ENCODE measurements around the gene RYR2. TPM values are rescaled to one million over a fixed set of nuclear protein-coding genes. Genes with fewer than 3 reads are reported as not detected.

The RYR2 gene
- total and polyA plus RNA-seq, 9 donors: 2.3 to 4.7 (median 3.3) TPM

DNA sequence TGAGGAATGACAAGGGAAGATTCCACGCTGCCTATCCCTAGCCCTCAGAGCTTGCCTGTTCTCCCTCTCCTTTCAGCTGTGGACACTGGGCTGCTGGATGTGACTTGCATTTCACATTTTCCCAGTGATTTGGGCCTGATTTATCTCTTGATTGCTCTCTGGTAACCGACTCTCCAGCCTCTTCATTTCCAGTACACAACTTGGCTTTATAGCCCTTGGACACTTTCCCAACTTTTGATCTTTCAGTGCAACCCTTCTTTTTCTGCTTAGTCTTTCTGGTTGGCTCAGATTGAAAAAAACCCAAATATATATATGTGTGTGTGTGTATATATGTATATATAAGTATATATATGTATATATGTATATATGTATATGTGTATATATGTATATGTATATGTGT is 138.3 kb downstream of the RYR2 start:
- Histone ChIP-seq H3K36me3 (ENCODE audit: control insufficient read depth, insufficient read depth, low read length) (no peaks in the 10 kb centered on the region), H3K4me1 (ENCODE audit: control insufficient read depth, insufficient read depth, low read length) (peaks cover 9% of the 10 kb centered on the region), H3K27ac (ENCODE audit: low read length) (no peak overlapping the region), H3K4me3 (ENCODE audit: low read length) (no peak overlapping the region), H3K27me3 (ENCODE audit: control insufficient read depth, insufficient read depth, low read length) (no peaks in the 10 kb centered on the region), H3K9me3 (replicated peaks; ENCODE audit: control insufficient read depth, low read depth, low read length) (no peaks in the 10 kb centered on the region)
- no peak for DNase-seq
- 56% methylated on average over 2 of the region's 2 CpGs for WGBS (ENCODE audit: insufficient coverage)

DNA sequence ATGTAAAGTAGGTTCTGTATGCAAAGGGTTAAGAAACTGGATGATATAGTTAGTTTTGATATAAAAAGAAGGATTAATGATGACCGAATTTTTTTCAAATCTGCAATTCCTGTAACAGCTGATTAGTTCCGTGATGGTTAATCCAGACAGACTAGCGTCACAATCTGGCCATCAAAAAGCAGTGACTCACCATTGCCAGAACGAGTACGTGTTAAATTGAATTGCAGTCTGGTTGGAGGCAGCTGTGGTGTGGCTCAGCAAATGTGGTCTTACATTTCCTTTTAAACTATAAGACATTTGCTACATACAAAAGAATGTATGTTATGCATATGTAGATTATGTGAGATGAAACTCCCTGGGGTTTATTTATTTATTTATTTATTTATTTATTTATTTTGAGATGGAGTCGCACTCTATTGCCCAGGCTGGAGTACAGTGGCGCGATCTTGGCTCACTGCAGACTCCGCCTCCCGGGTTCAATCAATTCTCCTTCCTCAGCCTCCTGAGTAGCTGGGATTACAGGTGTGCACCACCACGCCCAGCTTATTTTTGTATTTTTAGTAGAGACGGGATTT is 139.8 kb downstream of the RYR2 start:
- Histone ChIP-seq H3K9me3 (replicated peaks; ENCODE audit: control insufficient read depth, low read depth, low read length) (no peaks in the 10 kb centered on the region), H3K4me1 (ENCODE audit: control insufficient read depth, insufficient read depth, low read length) (peaks cover 9% of the 10 kb centered on the region), H3K36me3 (ENCODE audit: control insufficient read depth, insufficient read depth, low read length) (no peaks in the 10 kb centered on the region), H3K4me3 (ENCODE audit: low read length) (no peak overlapping the region), H3K27me3 (ENCODE audit: control insufficient read depth, insufficient read depth, low read length) (no peaks in the 10 kb centered on the region), H3K27ac (ENCODE audit: low read length) (no peak overlapping the region)
- peak; percentile 87 for DNase-seq
- 32% methylated on average over 3 of the region's 12 CpGs for WGBS (ENCODE audit: insufficient coverage)

DNA sequence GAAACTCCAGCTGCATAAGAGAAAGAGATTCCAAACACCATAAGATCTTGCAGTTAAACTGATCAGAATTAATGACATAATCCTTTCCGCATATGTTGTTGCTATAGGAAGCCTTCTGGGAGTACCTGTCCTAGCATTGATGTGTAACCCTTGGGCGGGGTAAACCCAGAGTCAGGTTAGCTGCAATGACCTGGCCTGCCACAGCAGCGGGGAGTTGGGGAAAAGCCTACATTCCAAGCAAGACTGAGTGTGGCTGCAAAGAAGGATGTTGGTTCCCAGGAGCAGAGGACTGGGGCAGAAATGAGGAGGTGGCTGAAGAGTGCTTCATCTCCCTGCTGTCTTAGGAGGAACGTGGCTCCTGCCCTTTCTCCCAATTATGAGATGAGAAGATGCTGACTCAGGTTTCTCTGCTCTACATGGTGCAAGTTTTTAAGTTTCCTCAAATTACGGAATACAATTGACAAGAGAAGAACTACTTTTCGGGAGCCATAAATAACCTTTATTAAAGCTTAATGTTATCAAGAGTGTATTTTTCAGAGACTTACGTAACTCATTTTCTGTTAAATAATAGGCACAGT is 142.1 kb downstream of the RYR2 start:
- Histone ChIP-seq H3K4me3 (ENCODE audit: low read length) (no peak overlapping the region), H3K4me1 (ENCODE audit: control insufficient read depth, insufficient read depth, low read length) (peaks cover 9% of the 10 kb centered on the region), H3K36me3 (ENCODE audit: control insufficient read depth, insufficient read depth, low read length) (no peaks in the 10 kb centered on the region), H3K27ac (ENCODE audit: low read length) (no peak overlapping the region), H3K27me3 (ENCODE audit: control insufficient read depth, insufficient read depth, low read length) (no peaks in the 10 kb centered on the region), H3K9me3 (replicated peaks; ENCODE audit: control insufficient read depth, low read depth, low read length) (no peaks in the 10 kb centered on the region)
- no peak for DNase-seq
- WGBS (ENCODE audit: insufficient coverage): 73% methylated on average over 2 of the region's 7 CpGs

DNA sequence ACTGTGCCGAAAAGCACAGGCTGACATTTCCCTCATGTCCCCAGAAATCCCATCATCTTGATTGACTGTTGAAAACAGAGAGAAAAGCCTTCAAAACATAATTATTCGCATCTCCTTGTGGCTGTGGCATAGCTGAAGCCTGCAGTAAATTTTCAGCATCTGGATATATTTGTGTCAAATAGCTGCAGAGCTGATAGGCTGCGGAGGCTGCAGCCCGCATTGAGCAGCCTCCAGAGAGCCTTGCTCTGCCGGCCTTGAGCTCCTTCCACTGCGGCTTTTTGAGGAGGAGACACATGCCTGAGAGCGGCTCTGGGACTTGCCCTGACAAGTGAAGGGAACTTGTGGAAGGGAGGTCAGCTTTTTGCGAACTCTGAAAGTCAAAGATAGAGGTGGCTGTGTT is 144.7 kb downstream of the RYR2 start:
- H3K27ac ChIP-seq (ENCODE audit: low read length): no peak overlapping the region
- H3K4me3 ChIP-seq (ENCODE audit: low read length): no peak overlapping the region
- no peaks in the 10 kb centered on the region for H3K27me3 ChIP-seq (ENCODE audit: control insufficient read depth, insufficient read depth, low read length)
- DNase-seq: no peak
- 27% methylated on average over 4 of the region's 8 CpGs for WGBS (ENCODE audit: insufficient coverage)
- H3K4me1 ChIP-seq (ENCODE audit: control insufficient read depth, insufficient read depth, low read length): no peaks in the 10 kb centered on the region
- H3K36me3 ChIP-seq (ENCODE audit: control insufficient read depth, insufficient read depth, low read length): no peaks in the 10 kb centered on the region
- no peaks in the 10 kb centered on the region for H3K9me3 ChIP-seq (replicated peaks; ENCODE audit: control insufficient read depth, low read depth, low read length)

- no peak overlapping the region for H3K27ac ChIP-seq (ENCODE audit: low read length)
- 60% methylated on average over 1 of the region's 3 CpGs for WGBS (ENCODE audit: insufficient coverage)
- H3K36me3 ChIP-seq (ENCODE audit: control insufficient read depth, insufficient read depth, low read length): no peaks in the 10 kb centered on the region
- no peaks in the 10 kb centered on the region for H3K9me3 ChIP-seq (replicated peaks; ENCODE audit: control insufficient read depth, low read depth, low read length)
- no peaks in the 10 kb centered on the region for H3K27me3 ChIP-seq (ENCODE audit: control insufficient read depth, insufficient read depth, low read length)
- H3K4me1 ChIP-seq (ENCODE audit: control insufficient read depth, insufficient read depth, low read length): no peaks in the 10 kb centered on the region
- H3K4me3 ChIP-seq (ENCODE audit: low read length): no peak overlapping the region
- no peak for DNase-seq
Measured at GRCh38 chr1:237187842-237188241, 145.9 kb downstream of the RYR2 start.

- Histone ChIP-seq H3K27ac (ENCODE audit: low read length) (no peak overlapping the region), H3K36me3 (ENCODE audit: control insufficient read depth, insufficient read depth, low read length) (no peaks in the 10 kb centered on the region), H3K27me3 (ENCODE audit: control insufficient read depth, insufficient read depth, low read length) (no peaks in the 10 kb centered on the region), H3K9me3 (replicated peaks; ENCODE audit: control insufficient read depth, low read depth, low read length) (no peaks in the 10 kb centered on the region), H3K4me3 (ENCODE audit: low read length) (no peak overlapping the region), H3K4me1 (ENCODE audit: control insufficient read depth, insufficient read depth, low read length) (no peaks in the 10 kb centered on the region)
- DNase-seq: no peak
- WGBS (ENCODE audit: insufficient coverage): 92% methylated on average over 5 of the region's 9 CpGs
Measured at GRCh38 chr1:237191403-237191802, 149.4 kb downstream of the RYR2 start.

GRCh38 chr1:237197470-237198425 is 155.8 kb downstream of the RYR2 start:
- Histone ChIP-seq H3K4me3 (ENCODE audit: low read length) (no peak overlapping the region), H3K27me3 (ENCODE audit: control insufficient read depth, insufficient read depth, low read length) (no peaks in the 10 kb centered on the region), H3K4me1 (ENCODE audit: control insufficient read depth, insufficient read depth, low read length) (no peaks in the 10 kb centered on the region), H3K27ac (ENCODE audit: low read length) (no peak overlapping the region), H3K9me3 (replicated peaks; ENCODE audit: control insufficient read depth, low read depth, low read length) (no peaks in the 10 kb centered on the region), H3K36me3 (ENCODE audit: control insufficient read depth, insufficient read depth, low read length) (no peaks in the 10 kb centered on the region)
- WGBS (ENCODE audit: insufficient coverage): 72% methylated on average over 4 of the region's 7 CpGs
- DNase-seq: no peak

- DNase-seq: no peak
- H3K27me3 ChIP-seq (ENCODE audit: control insufficient read depth, insufficient read depth, low read length): no peaks in the 10 kb centered on the region
- H3K36me3 ChIP-seq (ENCODE audit: control insufficient read depth, insufficient read depth, low read length): no peaks in the 10 kb centered on the region
- H3K9me3 ChIP-seq (replicated peaks; ENCODE audit: control insufficient read depth, low read depth, low read length): no peaks in the 10 kb centered on the region
- H3K27ac ChIP-seq (ENCODE audit: low read length): no peak overlapping the region
- WGBS (ENCODE audit: insufficient coverage): 57% methylated on average over 6 of the region's 6 CpGs
- no peaks in the 10 kb centered on the region for H3K4me1 ChIP-seq (ENCODE audit: control insufficient read depth, insufficient read depth, low read length)
- no peak overlapping the region for H3K4me3 ChIP-seq (ENCODE audit: low read length)
Measured at GRCh38 chr1:237199026-237199425, 157.0 kb downstream of the RYR2 start.

DNA sequence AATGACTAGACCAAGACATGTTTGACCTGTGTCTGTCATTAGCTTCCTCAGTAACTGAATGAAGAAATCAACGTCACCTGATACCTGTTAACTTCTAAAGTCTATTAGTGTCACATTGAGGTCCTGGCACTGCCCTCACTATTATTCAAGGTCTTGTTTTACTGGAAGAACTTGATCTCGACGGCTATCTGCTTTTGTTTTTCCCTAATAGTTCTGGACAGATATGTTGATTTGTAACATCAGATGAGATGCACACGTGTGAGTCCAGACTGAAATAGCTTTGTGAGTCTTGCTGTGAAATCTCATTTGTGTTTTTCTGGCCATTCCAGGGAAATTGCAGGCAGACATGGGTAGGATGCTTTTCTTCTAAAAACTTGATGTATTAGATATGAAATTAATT is 159.2 kb downstream of the RYR2 start:
- H3K4me1 ChIP-seq (ENCODE audit: control insufficient read depth, insufficient read depth, low read length): no peaks in the 10 kb centered on the region
- 70% methylated on average over 4 of the region's 4 CpGs for WGBS (ENCODE audit: insufficient coverage)
- H3K27ac ChIP-seq (ENCODE audit: low read length): no peak overlapping the region

DNA sequence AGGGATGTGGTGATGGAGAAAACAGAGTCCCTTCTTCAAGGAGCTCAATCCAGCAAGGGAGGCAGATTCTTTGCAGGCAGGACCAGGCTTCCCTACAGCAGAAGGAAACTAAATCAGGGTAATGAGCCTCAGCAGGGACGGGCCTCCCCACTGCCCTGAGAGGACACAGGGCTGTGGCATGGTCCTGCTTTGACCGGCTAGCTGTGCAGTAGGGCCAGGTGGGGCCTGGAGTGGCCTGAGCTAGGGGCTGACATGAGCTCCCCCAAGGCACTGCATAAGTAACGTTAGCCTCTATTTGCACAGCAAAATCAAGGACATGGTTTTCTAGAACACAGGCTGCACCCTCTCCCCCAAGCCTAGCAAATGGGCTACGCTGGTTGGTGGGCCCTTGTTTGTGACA is 162.9 kb downstream of the RYR2 start:
- Histone ChIP-seq H3K27ac (ENCODE audit: low read length) (no peak overlapping the region), H3K27me3 (ENCODE audit: control insufficient read depth, insufficient read depth, low read length) (no peaks in the 10 kb centered on the region), H3K4me1 (ENCODE audit: control insufficient read depth, insufficient read depth, low read length) (no peaks in the 10 kb centered on the region), H3K9me3 (replicated peaks; ENCODE audit: control insufficient read depth, low read depth, low read length) (no peaks in the 10 kb centered on the region), H3K36me3 (ENCODE audit: control insufficient read depth, insufficient read depth, low read length) (no peaks in the 10 kb centered on the region), H3K4me3 (ENCODE audit: low read length) (no peak overlapping the region)
- no peak for DNase-seq
- 51% methylated on average over 3 of the region's 4 CpGs for WGBS (ENCODE audit: insufficient coverage)

More for the DNA sequence above, 159.2 kb downstream of the RYR2 start:
- Histone ChIP-seq H3K36me3 (ENCODE audit: control insufficient read depth, insufficient read depth, low read length) (no peaks in the 10 kb centered on the region), H3K9me3 (replicated peaks; ENCODE audit: control insufficient read depth, low read depth, low read length) (no peaks in the 10 kb centered on the region), H3K27me3 (ENCODE audit: control insufficient read depth, insufficient read depth, low read length) (no peaks in the 10 kb centered on the region), H3K4me3 (ENCODE audit: low read length) (no peak overlapping the region)
- DNase-seq: no peak
